GM19452 (cell line): ENCODE measurements around the gene GNMT.
"Not testable (repeated sequence)": the region's sequence is repeated elsewhere in the genome, so short reads cannot be mapped to it uniquely, and the experiment has no call there.

Source experiments
- ATAC-seq: cut with Tn5 transposase; IDR thresholded peaks from one replicate; pipeline ENCODE4 v1.9.1; 2021; ENCODE audit not compliant: unreplicated experiment

GNMT gene

DNA sequence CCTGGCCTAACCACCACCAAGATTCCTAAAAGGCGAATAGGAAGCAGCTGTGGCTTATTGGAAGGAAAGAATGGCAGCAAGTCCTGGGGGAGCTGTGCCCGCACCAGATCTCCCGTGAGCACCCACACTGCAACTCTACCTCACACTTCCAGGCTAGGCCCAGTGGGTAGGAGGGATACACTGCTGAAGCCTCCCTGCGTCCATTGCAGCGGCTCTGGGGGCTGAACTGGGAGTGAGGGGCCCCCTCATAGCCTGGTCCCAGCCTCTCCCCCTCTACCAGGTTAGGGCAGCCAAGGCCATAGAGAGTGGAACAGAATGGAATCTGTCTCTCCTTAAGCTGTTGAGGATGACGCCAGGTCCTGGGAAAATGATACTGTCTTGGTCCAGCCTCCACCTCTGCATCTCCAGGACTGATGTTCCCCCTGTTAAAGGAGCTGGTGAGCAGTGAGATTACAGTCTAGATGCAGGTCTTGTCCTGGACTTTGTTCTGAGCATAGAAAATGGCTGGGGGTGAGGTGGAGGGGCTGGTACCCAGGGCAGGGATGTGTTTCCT lies 20.0 kb upstream of the GNMT start:
- no peak for ATAC-seq

- ATAC-seq, result not testable (repeated sequence)
Measured at GRCh38 chr6:42941356-42941755, 19.2 kb upstream of the GNMT start.

DNA sequence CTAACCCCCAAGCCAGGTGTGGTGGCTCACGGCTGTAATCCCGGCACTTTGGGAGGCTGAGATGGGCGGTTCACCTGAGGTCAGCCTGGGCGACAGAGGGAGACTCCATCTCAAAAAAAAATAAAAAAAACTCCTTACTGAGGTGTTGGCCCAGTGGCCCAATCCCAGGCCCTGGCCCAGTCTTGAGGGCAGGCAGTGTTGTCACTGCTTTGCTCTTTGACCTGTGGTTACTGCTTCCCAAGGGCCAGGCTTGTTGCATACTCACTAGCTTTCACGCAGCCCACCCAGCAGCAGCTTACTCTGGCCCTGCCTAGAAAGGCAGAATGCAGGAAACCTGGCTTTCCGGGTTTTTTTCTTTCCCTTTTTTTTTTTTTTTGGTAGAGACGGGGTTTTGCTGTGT lies 18.1 kb upstream of the GNMT start:
- no peak for ATAC-seq

- ATAC-seq, result no peak
Measured at GRCh38 chr6:42947950-42948349, 12.6 kb upstream of the GNMT start.

DNA sequence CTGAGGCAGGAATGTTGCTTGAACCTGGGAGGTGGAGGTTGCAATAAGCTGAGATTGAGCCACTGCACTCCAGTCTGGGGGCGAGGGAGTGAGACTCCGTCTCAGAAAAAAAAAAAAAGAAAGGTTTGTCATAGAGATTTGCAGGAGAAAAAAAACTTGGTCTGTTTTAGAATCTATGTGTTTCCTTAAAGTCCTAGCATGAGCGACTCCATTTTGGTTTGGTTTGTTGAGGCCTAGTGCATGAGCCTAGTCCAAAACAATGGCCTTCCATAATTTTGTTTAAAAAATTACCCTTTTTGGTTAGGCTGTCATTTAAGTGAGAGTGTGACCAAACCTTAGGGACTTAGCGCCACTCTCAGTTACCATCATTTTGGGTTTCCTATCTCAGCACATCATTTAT lies 8.2 kb upstream of the GNMT start:
- no peak for ATAC-seq

- not testable (repeated sequence) for ATAC-seq
Measured at GRCh38 chr6:42954405-42954804, 6.1 kb upstream of the GNMT start.

DNA sequence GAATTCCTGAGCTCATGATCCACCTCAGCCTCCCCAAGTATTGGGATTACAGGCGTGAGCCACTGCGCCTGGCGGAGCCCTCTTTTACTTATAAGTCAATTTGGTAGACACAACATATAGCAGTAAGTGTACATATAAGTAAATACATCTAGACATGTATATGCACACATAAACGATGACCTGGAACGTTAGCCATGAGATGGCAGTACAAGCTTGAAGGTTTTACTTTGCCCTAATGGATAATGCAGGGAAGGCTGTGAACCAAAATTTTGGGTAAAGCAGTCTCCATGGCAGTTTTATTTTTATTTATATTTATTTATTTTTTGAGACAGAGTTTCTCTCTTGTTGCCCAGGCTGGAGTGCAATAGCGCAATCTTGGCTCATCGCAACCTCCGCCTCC lies 2.4 kb upstream of the GNMT start:
- no peak for ATAC-seq

DNA sequence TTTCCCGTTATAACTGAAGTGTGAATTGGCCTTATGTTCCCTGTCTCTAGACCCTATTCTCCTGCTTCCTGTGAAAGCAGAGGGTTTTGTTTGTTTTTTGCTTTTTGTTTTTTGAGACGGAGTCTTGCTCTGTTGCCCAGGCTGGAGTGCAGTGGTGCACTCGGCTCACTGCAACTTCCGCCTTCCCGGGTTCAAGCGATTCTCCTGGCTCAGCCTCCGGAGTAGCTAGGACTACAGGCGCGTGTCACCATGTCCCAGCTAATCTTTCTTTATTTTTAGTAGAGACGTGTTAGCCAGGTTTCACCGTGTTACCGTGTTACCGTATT lies 674 bp upstream of the GNMT start:
- ATAC-seq, result no peak

- no peak for ATAC-seq
Measured at GRCh38 chr6:42961020-42961470, 491 bp downstream of the GNMT start.

- no peak for ATAC-seq
Measured at GRCh38 chr6:42962096-42962495, 1.5 kb downstream of the GNMT start.

- no peak for ATAC-seq
Measured at GRCh38 chr6:42962502-42963178, 2.1 kb downstream of the GNMT start.

GRCh38 chr6:42963179-42963854 lies 2.8 kb downstream of the GNMT start:
- no peak for ATAC-seq

DNA sequence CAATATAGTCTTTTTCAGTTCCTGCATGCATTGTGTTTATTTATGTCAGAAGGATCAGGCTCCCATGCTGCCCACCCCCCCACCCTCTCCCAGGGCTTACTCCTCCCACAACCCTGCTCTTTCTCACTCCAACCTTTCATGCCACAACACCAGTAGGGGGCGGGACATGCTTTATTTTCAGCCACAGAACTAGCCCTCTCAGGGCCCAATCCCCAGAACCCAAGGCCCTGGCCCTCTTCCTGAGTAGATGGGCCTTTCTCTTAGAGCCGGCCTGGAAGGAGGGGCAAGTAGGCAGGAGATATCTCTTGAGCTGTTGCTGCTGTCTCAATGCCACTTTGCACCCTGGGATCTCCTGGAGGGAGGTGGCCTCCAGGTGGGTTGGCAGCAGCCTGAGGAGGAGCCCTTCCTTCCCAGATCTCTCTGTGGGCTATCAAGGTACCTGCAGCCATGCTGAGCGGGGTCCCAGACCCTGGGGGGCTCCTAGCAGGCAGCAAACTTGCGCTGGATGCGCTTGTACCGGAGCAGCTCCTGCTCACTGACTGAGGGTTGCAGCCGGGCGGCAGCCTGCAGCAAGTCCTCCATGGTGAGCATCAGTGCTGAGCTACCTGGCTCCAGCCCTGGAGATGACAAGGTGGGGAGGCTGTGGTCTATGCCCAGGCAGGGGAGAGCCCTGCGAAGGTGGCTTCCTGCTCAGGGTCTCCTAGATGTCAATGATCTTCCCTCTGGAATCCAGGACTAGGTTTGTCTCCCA lies 3.5 kb downstream of the GNMT start:
- ATAC-seq, result no peak

DNA sequence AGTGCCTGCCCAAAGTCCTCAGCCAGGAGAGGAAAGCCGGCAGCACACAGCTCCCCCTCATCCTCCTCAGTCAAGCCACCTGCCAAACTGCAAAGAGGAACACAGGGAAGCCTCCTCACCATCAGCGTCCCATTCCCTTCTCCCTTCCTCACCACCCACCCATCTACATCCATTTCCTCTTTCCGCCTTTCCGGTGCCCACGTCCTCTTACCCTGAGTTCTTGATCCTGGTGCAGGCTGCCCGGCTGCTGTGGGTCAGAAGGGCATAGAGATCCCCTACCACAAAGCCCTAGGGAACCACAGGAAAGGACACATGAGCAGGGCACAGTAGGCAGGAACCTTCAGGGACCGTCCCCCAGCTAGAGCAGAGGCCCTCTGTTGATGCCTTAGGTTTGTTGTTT lies 6.0 kb downstream of the GNMT start:
- no peak for ATAC-seq

DNA sequence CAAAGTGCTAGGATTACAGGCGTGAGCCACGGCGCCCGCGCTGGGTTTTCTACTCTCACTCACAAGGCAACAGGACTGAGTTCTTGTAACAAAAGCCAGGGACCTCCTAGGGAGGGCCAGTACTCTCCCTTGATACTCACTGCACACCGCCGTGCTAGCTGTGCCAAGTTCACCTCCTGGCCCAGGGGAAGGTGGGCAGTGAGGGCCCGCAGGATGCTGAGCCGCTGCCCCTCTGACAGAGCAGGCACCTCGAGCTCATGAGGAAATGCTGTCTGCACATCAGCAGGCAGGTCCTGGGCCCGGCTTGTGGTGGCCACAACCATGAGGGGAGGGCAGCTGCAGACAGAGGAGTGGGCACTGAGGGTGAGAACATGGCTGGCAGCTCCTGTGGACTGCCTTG lies 6.7 kb downstream of the GNMT start:
- ATAC-seq, result no peak

DNA sequence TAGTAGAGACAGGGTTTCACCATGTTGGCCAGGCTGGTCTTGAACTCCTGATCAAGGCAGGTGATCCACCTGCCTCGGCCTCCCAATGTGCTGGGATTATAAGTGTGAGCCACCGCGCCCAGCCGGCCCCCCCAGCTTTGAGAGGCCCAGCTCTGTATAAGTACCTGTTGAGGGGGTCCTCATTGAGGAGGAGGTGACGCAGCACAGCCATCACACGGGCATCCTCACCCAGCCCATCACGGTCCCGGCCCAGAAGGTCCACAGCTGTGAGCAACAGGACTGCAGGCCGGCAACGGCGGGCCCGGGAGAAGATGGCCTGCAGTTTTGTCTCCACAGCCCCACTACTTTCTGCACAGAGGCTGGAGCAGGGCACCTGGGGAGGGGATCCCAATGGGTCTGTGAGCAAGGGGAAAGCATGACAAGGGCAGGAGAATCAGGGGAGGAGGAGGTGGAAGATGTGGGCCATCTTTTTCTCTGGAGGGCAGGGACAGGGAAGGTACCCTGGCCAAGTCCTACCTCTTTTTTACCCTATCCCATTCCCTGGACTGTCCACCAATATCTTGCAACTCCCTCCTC lies 7.7 kb downstream of the GNMT start:
- ATAC-seq, result no peak

DNA sequence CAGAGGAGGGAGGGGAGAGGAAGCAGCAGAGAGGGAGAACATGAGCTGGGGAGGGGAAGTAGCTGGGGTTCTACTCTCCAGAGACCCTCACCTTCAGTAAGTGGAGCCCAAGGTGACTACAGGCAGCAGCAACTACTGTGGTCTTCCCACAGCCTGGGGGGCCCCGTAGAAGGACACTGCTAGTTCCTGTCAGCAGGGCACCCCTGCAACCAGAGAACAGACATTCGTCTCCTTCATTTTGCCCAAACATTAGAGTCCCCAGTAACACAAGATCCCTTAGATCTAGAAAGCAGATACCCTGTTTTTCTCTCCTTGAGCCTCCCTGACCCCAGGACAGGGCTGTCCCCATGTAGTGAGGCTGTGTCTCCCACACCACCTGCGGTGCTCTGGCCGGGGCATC lies 8.2 kb downstream of the GNMT start:
- no peak for ATAC-seq

DNA sequence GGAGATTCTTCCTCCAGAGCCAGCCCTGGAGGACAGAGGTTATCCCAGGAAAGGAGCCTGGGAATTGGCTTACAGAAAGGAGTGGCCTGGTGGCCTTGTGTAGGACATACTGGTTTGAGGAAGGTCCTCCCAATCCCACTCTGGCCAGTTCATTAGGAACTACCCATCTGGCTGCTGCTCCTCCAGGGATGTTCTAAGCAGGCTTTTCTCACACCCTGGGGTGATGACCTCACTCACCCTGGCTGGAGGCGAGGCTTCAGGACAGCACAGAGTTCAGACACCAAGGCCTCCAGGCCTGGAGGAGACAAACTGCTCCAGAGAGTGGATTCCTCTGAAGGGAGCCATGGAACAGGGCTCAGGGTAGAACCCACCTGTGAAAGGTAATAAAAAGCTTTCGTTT lies 8.9 kb downstream of the GNMT start:
- ATAC-seq, result no peak

DNA sequence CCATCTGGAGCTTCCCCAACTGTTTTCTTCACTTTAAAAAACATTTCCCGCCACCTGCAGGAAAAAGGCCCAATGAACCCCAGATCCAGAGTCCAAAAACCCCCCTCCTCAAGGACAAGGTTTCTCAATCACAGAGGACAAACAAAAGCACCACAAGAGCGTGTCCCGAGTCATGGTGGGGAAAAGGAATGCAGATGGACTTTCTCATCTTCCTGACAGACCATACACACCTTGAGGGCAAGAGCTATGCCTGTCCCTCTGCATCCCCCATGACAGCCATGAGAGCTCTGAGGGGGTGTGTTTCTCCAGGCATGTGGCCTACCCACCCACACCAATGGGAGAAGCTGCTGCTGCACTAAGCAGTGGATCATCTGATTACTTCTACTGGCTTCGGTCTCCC lies 9.4 kb downstream of the GNMT start:
- no peak for ATAC-seq

- ATAC-seq, result no peak
Measured at GRCh38 chr6:42970871-42971612, 10.5 kb downstream of the GNMT start.

DNA sequence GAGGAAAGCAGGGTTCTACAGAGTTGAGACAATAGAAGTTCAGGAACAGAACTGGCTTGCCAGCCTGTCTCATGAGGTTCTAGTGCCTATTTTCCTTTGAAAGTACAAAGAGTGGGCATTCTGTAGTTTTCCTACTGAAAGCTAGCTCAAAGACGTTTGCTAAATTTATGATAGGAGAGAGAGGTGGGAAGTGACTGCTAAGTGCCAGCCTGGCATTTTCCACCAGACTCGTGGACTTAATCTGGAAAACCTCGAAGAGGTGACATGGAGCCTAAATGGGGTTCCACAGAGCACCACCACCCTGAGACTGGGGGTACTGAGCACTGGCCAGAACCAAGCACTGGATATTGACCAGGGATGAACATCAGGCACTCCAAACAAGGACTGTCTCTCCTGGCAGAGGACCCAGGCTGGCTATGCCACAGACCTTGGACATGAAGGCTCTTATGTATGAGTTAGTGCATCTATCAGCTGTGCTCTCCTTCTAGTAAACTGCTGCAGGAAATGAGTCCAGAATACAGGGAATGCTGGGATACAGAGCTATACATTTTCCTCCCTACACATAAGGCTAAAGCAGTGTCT lies 11.3 kb downstream of the GNMT start:
- no peak for ATAC-seq
